ENCODE results near the gene KIF26B. TPM values are rescaled to one million over a fixed set of nuclear protein-coding genes. Genes with fewer than 3 reads are reported as not detected.

Gene KIF26B
- total RNA-seq, 1 experiment from 2014 or later, result 1.2 TPM

DNA sequence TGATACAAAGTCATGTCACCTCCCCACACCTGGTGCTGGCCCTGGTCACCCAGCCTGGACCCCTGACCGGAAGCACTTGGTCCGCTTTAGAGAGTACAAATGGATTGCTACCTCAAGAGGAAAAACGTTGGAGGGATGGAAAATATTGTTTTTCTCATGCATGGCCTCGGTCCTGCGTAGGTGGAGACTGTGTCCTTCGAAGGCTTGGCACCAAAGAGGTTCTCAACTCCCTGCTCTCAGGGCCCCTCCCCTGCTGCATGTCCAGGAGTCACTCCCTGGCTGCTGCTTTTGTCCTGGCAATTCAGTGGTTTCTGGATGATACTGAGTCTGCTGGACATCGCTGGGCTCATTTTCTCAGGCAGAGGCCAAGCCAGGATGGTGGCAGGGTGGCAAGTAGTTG, 529.8 kb downstream of the KIF26B start:
- no peak overlapping the region for H3K4me3 Mint-ChIP-seq
- H3K27me3 Mint-ChIP-seq (ENCODE audit: low read depth), result peaks cover 19% of the 10 kb centered on the region
- TF ChIP-seq, protein P1, sequence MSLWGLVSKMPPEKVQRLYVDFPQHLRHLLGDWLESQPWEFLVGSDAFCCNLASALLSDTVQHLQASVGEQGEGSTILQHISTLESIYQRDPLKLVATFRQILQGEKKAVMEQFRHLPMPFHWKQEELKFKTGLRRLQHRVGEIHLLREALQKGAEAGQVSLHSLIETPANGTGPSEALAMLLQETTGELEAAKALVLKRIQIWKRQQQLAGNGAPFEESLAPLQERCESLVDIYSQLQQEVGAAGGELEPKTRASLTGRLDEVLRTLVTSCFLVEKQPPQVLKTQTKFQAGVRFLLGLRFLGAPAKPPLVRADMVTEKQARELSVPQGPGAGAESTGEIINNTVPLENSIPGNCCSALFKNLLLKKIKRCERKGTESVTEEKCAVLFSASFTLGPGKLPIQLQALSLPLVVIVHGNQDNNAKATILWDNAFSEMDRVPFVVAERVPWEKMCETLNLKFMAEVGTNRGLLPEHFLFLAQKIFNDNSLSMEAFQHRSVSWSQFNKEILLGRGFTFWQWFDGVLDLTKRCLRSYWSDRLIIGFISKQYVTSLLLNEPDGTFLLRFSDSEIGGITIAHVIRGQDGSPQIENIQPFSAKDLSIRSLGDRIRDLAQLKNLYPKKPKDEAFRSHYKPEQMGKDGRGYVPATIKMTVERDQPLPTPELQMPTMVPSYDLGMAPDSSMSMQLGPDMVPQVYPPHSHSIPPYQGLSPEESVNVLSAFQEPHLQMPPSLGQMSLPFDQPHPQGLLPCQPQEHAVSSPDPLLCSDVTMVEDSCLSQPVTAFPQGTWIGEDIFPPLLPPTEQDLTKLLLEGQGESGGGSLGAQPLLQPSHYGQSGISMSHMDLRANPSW (CRISPR knock-in tag; conservative IDR thresholded peaks at IDR 0.05; ENCODE audit: low read depth), result no peak
- TF ChIP-seq TEAD1 (CRISPR knock-in tag; IDR thresholded peaks at IDR 0.05), result no peak
- TF ChIP-seq, protein P2, sequence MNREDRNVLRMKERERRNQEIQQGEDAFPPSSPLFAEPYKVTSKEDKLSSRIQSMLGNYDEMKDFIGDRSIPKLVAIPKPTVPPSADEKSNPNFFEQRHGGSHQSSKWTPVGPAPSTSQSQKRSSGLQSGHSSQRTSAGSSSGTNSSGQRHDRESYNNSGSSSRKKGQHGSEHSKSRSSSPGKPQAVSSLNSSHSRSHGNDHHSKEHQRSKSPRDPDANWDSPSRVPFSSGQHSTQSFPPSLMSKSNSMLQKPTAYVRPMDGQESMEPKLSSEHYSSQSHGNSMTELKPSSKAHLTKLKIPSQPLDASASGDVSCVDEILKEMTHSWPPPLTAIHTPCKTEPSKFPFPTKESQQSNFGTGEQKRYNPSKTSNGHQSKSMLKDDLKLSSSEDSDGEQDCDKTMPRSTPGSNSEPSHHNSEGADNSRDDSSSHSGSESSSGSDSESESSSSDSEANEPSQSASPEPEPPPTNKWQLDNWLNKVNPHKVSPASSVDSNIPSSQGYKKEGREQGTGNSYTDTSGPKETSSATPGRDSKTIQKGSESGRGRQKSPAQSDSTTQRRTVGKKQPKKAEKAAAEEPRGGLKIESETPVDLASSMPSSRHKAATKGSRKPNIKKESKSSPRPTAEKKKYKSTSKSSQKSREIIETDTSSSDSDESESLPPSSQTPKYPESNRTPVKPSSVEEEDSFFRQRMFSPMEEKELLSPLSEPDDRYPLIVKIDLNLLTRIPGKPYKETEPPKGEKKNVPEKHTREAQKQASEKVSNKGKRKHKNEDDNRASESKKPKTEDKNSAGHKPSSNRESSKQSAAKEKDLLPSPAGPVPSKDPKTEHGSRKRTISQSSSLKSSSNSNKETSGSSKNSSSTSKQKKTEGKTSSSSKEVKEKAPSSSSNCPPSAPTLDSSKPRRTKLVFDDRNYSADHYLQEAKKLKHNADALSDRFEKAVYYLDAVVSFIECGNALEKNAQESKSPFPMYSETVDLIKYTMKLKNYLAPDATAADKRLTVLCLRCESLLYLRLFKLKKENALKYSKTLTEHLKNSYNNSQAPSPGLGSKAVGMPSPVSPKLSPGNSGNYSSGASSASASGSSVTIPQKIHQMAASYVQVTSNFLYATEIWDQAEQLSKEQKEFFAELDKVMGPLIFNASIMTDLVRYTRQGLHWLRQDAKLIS (CRISPR knock-in tag; IDR thresholded peaks at IDR 0.05; ENCODE audit: borderline replicate concordance), result no peak
- TF ChIP-seq, protein P3, sequence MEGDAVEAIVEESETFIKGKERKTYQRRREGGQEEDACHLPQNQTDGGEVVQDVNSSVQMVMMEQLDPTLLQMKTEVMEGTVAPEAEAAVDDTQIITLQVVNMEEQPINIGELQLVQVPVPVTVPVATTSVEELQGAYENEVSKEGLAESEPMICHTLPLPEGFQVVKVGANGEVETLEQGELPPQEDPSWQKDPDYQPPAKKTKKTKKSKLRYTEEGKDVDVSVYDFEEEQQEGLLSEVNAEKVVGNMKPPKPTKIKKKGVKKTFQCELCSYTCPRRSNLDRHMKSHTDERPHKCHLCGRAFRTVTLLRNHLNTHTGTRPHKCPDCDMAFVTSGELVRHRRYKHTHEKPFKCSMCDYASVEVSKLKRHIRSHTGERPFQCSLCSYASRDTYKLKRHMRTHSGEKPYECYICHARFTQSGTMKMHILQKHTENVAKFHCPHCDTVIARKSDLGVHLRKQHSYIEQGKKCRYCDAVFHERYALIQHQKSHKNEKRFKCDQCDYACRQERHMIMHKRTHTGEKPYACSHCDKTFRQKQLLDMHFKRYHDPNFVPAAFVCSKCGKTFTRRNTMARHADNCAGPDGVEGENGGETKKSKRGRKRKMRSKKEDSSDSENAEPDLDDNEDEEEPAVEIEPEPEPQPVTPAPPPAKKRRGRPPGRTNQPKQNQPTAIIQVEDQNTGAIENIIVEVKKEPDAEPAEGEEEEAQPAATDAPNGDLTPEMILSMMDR (IDR thresholded peaks at IDR 0.05), result no peak
- no peak for TF ChIP-seq SOX15 (CRISPR knock-in tag; IDR thresholded peaks at IDR 0.05)
- TF ChIP-seq ZNF232 (CRISPR knock-in tag; IDR thresholded peaks at IDR 0.05), result no peak
- no peak for TF ChIP-seq ZNF219 (CRISPR knock-in tag; IDR thresholded peaks at IDR 0.05; ENCODE audit: borderline replicate concordance)
- TF ChIP-seq, protein P4, sequence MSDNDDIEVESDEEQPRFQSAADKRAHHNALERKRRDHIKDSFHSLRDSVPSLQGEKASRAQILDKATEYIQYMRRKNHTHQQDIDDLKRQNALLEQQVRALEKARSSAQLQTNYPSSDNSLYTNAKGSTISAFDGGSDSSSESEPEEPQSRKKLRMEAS (CRISPR knock-in tag; IDR thresholded peaks at IDR 0.05), result no peak
- TF ChIP-seq, protein P5, sequence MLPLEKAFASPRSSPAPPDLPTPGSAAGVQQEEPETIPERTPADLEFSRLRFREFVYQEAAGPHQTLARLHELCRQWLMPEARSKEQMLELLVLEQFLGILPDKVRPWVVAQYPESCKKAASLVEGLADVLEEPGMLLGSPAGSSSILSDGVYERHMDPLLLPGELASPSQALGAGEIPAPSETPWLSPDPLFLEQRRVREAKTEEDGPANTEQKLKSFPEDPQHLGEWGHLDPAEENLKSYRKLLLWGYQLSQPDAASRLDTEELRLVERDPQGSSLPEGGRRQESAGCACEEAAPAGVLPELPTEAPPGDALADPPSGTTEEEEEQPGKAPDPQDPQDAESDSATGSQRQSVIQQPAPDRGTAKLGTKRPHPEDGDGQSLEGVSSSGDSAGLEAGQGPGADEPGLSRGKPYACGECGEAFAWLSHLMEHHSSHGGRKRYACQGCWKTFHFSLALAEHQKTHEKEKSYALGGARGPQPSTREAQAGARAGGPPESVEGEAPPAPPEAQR (CRISPR knock-in tag; IDR thresholded peaks at IDR 0.05), result no peak
- TF ChIP-seq, protein P6, sequence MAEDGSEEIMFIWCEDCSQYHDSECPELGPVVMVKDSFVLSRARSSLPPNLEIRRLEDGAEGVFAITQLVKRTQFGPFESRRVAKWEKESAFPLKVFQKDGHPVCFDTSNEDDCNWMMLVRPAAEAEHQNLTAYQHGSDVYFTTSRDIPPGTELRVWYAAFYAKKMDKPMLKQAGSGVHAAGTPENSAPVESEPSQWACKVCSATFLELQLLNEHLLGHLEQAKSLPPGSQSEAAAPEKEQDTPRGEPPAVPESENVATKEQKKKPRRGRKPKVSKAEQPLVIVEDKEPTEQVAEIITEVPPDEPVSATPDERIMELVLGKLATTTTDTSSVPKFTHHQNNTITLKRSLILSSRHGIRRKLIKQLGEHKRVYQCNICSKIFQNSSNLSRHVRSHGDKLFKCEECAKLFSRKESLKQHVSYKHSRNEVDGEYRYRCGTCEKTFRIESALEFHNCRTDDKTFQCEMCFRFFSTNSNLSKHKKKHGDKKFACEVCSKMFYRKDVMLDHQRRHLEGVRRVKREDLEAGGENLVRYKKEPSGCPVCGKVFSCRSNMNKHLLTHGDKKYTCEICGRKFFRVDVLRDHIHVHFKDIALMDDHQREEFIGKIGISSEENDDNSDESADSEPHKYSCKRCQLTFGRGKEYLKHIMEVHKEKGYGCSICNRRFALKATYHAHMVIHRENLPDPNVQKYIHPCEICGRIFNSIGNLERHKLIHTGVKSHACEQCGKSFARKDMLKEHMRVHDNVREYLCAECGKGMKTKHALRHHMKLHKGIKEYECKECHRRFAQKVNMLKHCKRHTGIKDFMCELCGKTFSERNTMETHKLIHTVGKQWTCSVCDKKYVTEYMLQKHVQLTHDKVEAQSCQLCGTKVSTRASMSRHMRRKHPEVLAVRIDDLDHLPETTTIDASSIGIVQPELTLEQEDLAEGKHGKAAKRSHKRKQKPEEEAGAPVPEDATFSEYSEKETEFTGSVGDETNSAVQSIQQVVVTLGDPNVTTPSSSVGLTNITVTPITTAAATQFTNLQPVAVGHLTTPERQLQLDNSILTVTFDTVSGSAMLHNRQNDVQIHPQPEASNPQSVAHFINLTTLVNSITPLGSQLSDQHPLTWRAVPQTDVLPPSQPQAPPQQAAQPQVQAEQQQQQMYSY (CRISPR knock-in tag; IDR thresholded peaks at IDR 0.05), result no peak
- TF ChIP-seq SMAD4 (CRISPR knock-in tag; IDR thresholded peaks at IDR 0.05), result no peak
- no peak for TF ChIP-seq ELF4 (CRISPR knock-in tag; IDR thresholded peaks at IDR 0.05; ENCODE audit: low read depth)
- TF ChIP-seq TP53 (CRISPR knock-in tag; IDR thresholded peaks at IDR 0.05), result no peak
- TF ChIP-seq, protein P7, sequence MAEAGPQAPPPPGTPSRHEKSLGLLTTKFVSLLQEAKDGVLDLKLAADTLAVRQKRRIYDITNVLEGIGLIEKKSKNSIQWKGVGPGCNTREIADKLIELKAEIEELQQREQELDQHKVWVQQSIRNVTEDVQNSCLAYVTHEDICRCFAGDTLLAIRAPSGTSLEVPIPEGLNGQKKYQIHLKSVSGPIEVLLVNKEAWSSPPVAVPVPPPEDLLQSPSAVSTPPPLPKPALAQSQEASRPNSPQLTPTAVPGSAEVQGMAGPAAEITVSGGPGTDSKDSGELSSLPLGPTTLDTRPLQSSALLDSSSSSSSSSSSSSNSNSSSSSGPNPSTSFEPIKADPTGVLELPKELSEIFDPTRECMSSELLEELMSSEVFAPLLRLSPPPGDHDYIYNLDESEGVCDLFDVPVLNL (CRISPR knock-in tag; IDR thresholded peaks at IDR 0.05; ENCODE audit: borderline replicate concordance, low read depth), result no peak
- TF ChIP-seq, protein P8, sequence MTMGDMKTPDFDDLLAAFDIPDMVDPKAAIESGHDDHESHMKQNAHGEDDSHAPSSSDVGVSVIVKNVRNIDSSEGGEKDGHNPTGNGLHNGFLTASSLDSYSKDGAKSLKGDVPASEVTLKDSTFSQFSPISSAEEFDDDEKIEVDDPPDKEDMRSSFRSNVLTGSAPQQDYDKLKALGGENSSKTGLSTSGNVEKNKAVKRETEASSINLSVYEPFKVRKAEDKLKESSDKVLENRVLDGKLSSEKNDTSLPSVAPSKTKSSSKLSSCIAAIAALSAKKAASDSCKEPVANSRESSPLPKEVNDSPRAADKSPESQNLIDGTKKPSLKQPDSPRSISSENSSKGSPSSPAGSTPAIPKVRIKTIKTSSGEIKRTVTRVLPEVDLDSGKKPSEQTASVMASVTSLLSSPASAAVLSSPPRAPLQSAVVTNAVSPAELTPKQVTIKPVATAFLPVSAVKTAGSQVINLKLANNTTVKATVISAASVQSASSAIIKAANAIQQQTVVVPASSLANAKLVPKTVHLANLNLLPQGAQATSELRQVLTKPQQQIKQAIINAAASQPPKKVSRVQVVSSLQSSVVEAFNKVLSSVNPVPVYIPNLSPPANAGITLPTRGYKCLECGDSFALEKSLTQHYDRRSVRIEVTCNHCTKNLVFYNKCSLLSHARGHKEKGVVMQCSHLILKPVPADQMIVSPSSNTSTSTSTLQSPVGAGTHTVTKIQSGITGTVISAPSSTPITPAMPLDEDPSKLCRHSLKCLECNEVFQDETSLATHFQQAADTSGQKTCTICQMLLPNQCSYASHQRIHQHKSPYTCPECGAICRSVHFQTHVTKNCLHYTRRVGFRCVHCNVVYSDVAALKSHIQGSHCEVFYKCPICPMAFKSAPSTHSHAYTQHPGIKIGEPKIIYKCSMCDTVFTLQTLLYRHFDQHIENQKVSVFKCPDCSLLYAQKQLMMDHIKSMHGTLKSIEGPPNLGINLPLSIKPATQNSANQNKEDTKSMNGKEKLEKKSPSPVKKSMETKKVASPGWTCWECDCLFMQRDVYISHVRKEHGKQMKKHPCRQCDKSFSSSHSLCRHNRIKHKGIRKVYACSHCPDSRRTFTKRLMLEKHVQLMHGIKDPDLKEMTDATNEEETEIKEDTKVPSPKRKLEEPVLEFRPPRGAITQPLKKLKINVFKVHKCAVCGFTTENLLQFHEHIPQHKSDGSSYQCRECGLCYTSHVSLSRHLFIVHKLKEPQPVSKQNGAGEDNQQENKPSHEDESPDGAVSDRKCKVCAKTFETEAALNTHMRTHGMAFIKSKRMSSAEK (CRISPR knock-in tag; IDR thresholded peaks at IDR 0.05; ENCODE audit: borderline replicate concordance), result no peak
- TF ChIP-seq NR2C2 (CRISPR knock-in tag; IDR thresholded peaks at IDR 0.05), result no peak
- H3K9me3 Mint-ChIP-seq, result no peaks in the 10 kb centered on the region
- ChIA-PET POLR2A (no interaction called here), CTCF (interaction anchor here (1.2 kb wide), 1 partner anchor 12 kb away, joined by 3 read pairs; no protein-coding TSS in a partner anchor)
- DNase-seq (ENCODE audit: low spot score) (no peak), ATAC-seq (no peak)
- H3K27ac Mint-ChIP-seq, result no peak overlapping the region
- H3K4me1 Mint-ChIP-seq, result no peaks in the 10 kb centered on the region
- no peaks in the 10 kb centered on the region for H3K36me3 Mint-ChIP-seq
